H1 (cell line): Measurements from ENCODE around the gene SYNJ1. TPM values are rescaled to one million over a fixed set of nuclear protein-coding genes. Genes with fewer than 3 reads are reported as not detected.

Experiments used
- CTCF ChIA-PET: fragments of 300-600 bp; sonication (Branson Sonifier 250); formaldehyde crosslinking; loops from one replicate; lab custom pipeline; 2021; ENCODE audit not compliant: partially characterized antibody; lab: Charles Lee
- POLR2A ChIA-PET: fragments of 300-600 bp; sonication (Branson Sonifier 250); formaldehyde crosslinking; loops from one replicate; lab custom pipeline; 2021; ENCODE audit warnings: inconsistent platforms; ENCODE audit not compliant: partially characterized antibody; lab: Charles Lee
- DNase-seq, 2 experiments: peaks; one replicate each; pipeline versions ENCODE4 v3.0.0 to v3.0.0-alpha.2; 2010 to 2022; ENCODE audit warnings: low spot score in 2 of 2, low read depth in 1 of 2, mixed read lengths in 1 of 2
- FAIRE-seq: peaks from 2 replicates; lab custom pipeline; 2011; peaks lifted over from hg19 to GRCh38; lab: Jason Lieb, UNC
- H2AFZ ChIP-seq: 2 replicates; pipeline ENCODE4 v1.8.1; 2012; ENCODE audit warnings: low read length, inconsistent platforms
- H2AK5ac ChIP-seq: 2 replicates; pipeline ENCODE4 v1.6.1; 2013; ENCODE audit warnings: low read depth, low read length
- H2BK120ac ChIP-seq: replicated peaks from 2 replicates; pipeline ENCODE3; 2013; ENCODE audit warnings: low read depth, low read length, inconsistent platforms
- H2BK12ac ChIP-seq: 2 replicates; pipeline ENCODE4 v1.6.1; 2013; ENCODE audit warnings: low read depth, low read length
- H2BK15ac ChIP-seq: 2 replicates; pipeline ENCODE4 v1.6.1; 2013; ENCODE audit warnings: low read length
- H2BK20ac ChIP-seq: 2 replicates; pipeline ENCODE4 v1.6.1; 2013; ENCODE audit warnings: low read length
- H2BK5ac ChIP-seq: 2 replicates; pipeline ENCODE4 v1.6.1; 2013; ENCODE audit warnings: low read depth, low read length
- H3K14ac ChIP-seq: 2 replicates; pipeline ENCODE4 v1.6.1; 2013; ENCODE audit warnings: inconsistent platforms; ENCODE audit not compliant: insufficient read length
- H3K18ac ChIP-seq: 2 replicates; pipeline ENCODE4 v1.6.1; 2013; ENCODE audit warnings: low read length; ENCODE audit errors: extremely low read depth
- H3K23ac ChIP-seq: 2 replicates; pipeline ENCODE4 v1.6.1; 2013; ENCODE audit warnings: inconsistent platforms; ENCODE audit not compliant: insufficient read length
- H3K23me2 ChIP-seq: 2 replicates; pipeline ENCODE4 v1.6.1; 2013; ENCODE audit warnings: low read depth, low read length
- H3K27ac ChIP-seq: 2 replicates; pipeline ENCODE4 v1.6.1; 2011; ENCODE audit warnings: low read depth, low read length, inconsistent platforms
- H3K27me3 ChIP-seq, 4 experiments: replicated peaks in 1 of 4; 1 replicate in 1 of 4; 2 replicates in 3 of 4; pipeline versions ENCODE4 v1.6.1 to v1.8.1; 2011 to 2013; ENCODE audit warnings: low read length in 3 of 4, mild to moderate bottlenecking in 3 of 4, inconsistent platforms in 2 of 4, mixed read lengths in 2 of 4, moderate library complexity in 1 of 4; ENCODE audit not compliant: control insufficient read depth in 3 of 4, insufficient read depth in 3 of 4; ENCODE audit errors: extremely low read depth in 1 of 4
- H3K36me3 ChIP-seq, 4 experiments: 2 replicates each; pipeline versions ENCODE4 v1.6.1 to v1.8.1; 2011 to 2013; ENCODE audit warnings: mild to moderate bottlenecking in 4 of 4, low read length in 3 of 4, moderate library complexity in 2 of 4, control low read depth in 1 of 4, inconsistent platforms in 1 of 4; ENCODE audit not compliant: insufficient read depth in 4 of 4, control insufficient read depth in 2 of 4
- H3K4ac ChIP-seq: replicated peaks from 2 replicates; pipeline ENCODE3; 2013; ENCODE audit warnings: low read length, low read depth, mixed read lengths, inconsistent platforms; ENCODE audit not compliant: insufficient read length
- H3K4me1 ChIP-seq, 4 experiments: replicated peaks in 1 of 4; 1 replicate in 1 of 4; 2 replicates in 3 of 4; pipeline versions ENCODE4 v1.6.1 to v1.8.1; 2011 to 2013; ENCODE audit warnings: low read length in 3 of 4, inconsistent platforms in 2 of 4, mixed read lengths in 1 of 4; ENCODE audit not compliant: insufficient read depth in 4 of 4, control insufficient read depth in 3 of 4
- H3K4me2 ChIP-seq, 2 experiments: 2 replicates each; pipeline versions ENCODE4 v1.6.1 to v1.8.1; 2011 to 2013; ENCODE audit warnings: low read depth in 2 of 2, low read length in 2 of 2, control low read depth in 1 of 2, inconsistent platforms in 1 of 2, mild to moderate bottlenecking in 1 of 2; ENCODE audit not compliant: insufficient read depth in 1 of 2
- H3K4me3 ChIP-seq, 4 experiments: fragments of 200-600, 300-600 bp in 1 of 4; sonication (generic), shearing (Covaris generic), sonication (Bioruptor Twin) in 1 of 4; 2 replicates each; pipeline versions ENCODE4 v1.5.1 to v1.8.1; 2011 to 2016; ENCODE audit warnings: low read length in 4 of 4, low read depth in 3 of 4, control low read depth in 2 of 4, inconsistent platforms in 2 of 4, mild to moderate bottlenecking in 2 of 4, mixed read lengths in 1 of 4, moderate library complexity in 1 of 4; ENCODE audit not compliant: insufficient read depth in 2 of 4; ENCODE audit errors: extremely low read depth in 1 of 4
- H3K56ac ChIP-seq: replicated peaks from 2 replicates; pipeline ENCODE3; 2013; ENCODE audit warnings: low read depth, mild to moderate bottlenecking, mixed read lengths, low read length, inconsistent platforms; ENCODE audit not compliant: insufficient read length
- H3K79me1 ChIP-seq: 2 replicates; pipeline ENCODE4 v1.6.1; 2013; ENCODE audit warnings: low read depth, low read length, control low read depth
- H3K79me2 ChIP-seq, 2 experiments: 2 replicates each; pipeline versions ENCODE4 v1.6.1 to v1.8.1; 2012 to 2013; ENCODE audit warnings: low read length in 2 of 2, mild to moderate bottlenecking in 2 of 2, inconsistent platforms in 1 of 2; ENCODE audit not compliant: insufficient read depth in 2 of 2, control insufficient read depth in 1 of 2
- H3K9ac ChIP-seq, 4 experiments: replicated peaks in 1 of 4; 1 replicate in 1 of 4; 2 replicates in 3 of 4; pipeline versions ENCODE4 v1.6.1 to v1.8.1; 2011 to 2013; ENCODE audit warnings: low read depth in 3 of 4, low read length in 3 of 4, control low read depth in 2 of 4, mild to moderate bottlenecking in 2 of 4, moderate library complexity in 2 of 4, inconsistent platforms in 1 of 4; ENCODE audit errors: extremely low read depth in 1 of 4
- H3K9me3 ChIP-seq, 2 experiments: 2 replicates each; pipeline versions ENCODE4 v1.6.1 to v1.8.1; 2012 to 2013; ENCODE audit warnings: mild to moderate bottlenecking in 2 of 2, moderate library complexity in 2 of 2, control low read depth in 1 of 2, inconsistent platforms in 1 of 2, low read depth in 1 of 2, low read length in 1 of 2, mixed read lengths in 1 of 2; ENCODE audit not compliant: insufficient read depth in 2 of 2
- H4K20me1 ChIP-seq, 2 experiments: replicated peaks in 1 of 2; 2 replicates each; pipeline versions ENCODE3 to v1.8.1; 2011 to 2013; ENCODE audit warnings: inconsistent platforms in 2 of 2, low read length in 2 of 2, mild to moderate bottlenecking in 1 of 2; ENCODE audit not compliant: insufficient read depth in 2 of 2, control insufficient read depth in 1 of 2
- H4K5ac ChIP-seq: 2 replicates; pipeline ENCODE4 v1.6.1; 2013; ENCODE audit warnings: low read length, low read depth, mixed read lengths, inconsistent platforms; ENCODE audit not compliant: insufficient read length
- H4K8ac ChIP-seq: 2 replicates; pipeline ENCODE4 v1.8.0; 2013; ENCODE audit warnings: mild to moderate bottlenecking, moderate library complexity, low read length, inconsistent platforms; ENCODE audit not compliant: insufficient read depth; ENCODE audit errors: extremely low read depth
- H4K91ac ChIP-seq: replicated peaks from 2 replicates; pipeline ENCODE3; 2013; ENCODE audit warnings: low read length, mixed read lengths, inconsistent platforms; ENCODE audit not compliant: insufficient read length
- BCL11A ChIP-seq, 2 experiments: IDR thresholded peaks; one replicate each; pipeline ENCODE4 v1.6.1; 2011; ENCODE audit warnings: low read depth in 2 of 2, low read length in 2 of 2, mild to moderate bottlenecking in 2 of 2
- BRCA1 ChIP-seq: IDR thresholded peaks from 2 replicates; pipeline ENCODE4 v1.6.1; 2012; ENCODE audit warnings: low read depth, low read length, improper control_type of control experiment
- CBX5 ChIP-seq: fragments of 300-800, 300-1000 bp; sonication (generic); IDR thresholded peaks from 2 replicates; pipeline ENCODE4 v1.7.1; 2016; ENCODE audit warnings: antibody characterized with exemption, low read length, low read depth
- CHD2 ChIP-seq: IDR thresholded peaks from 2 replicates; pipeline ENCODE4 v1.6.1; 2012; ENCODE audit warnings: low read length, improper control_type of control experiment
- GABPA ChIP-seq: IDR thresholded peaks from 2 replicates; pipeline ENCODE4 v1.6.1; 2011; ENCODE audit warnings: mild to moderate bottlenecking, low read length, moderate library complexity, borderline replicate concordance; ENCODE audit not compliant: insufficient read depth
- GTF2F1 ChIP-seq: IDR thresholded peaks from 2 replicates; pipeline ENCODE4 v1.6.1; 2012; ENCODE audit warnings: low read depth, low read length, improper control_type of control experiment, borderline replicate concordance
- JUND ChIP-seq: IDR thresholded peaks from 2 replicates; pipeline ENCODE4 v1.6.1; 2011; ENCODE audit warnings: mild to moderate bottlenecking, improper control_type of control experiment, low read length
- KDM1A ChIP-seq: fragments of 200-600, 300-600 bp; sonication (generic); IDR thresholded peaks from 2 replicates; pipeline ENCODE4 v1.7.1; 2016; ENCODE audit warnings: mild to moderate bottlenecking, low read length, borderline replicate concordance
- KDM4A ChIP-seq: IDR thresholded peaks from one replicate; pipeline ENCODE4 v1.7.1; 2012; ENCODE audit warnings: low read depth, mild to moderate bottlenecking, moderate library complexity, low read length, inconsistent platforms; ENCODE audit not compliant: severe bottlenecking
- NANOG ChIP-seq: IDR thresholded peaks from 2 replicates; pipeline ENCODE4 v1.6.1; 2011; ENCODE audit warnings: low read length, low read depth, mild to moderate bottlenecking, inconsistent platforms; ENCODE audit not compliant: insufficient read depth, poor library complexity, severe bottlenecking
- NRF1 ChIP-seq: IDR thresholded peaks from 2 replicates; pipeline ENCODE4 v1.6.1; 2011; ENCODE audit warnings: mild to moderate bottlenecking, low read depth, low read length, improper control_type of control experiment
- SIN3A ChIP-seq, 2 experiments: IDR thresholded peaks in 1 of 2; conservative IDR thresholded peaks in 1 of 2; 2 replicates each; pipeline ENCODE4 v1.6.1; 2011 to 2012; ENCODE audit warnings: low read length in 2 of 2, improper control_type of control experiment in 1 of 2, low read depth in 1 of 2, mild to moderate bottlenecking in 1 of 2
- SIRT6 ChIP-seq: IDR thresholded peaks from one replicate; pipeline ENCODE4 v1.7.1; 2012; ENCODE audit warnings: low read length, inconsistent platforms
- WGBS, 2 experiments: shearing (Covaris generic) in 1 of 2; methylation state at CpG; one replicate each; pipeline versions ENCODE4 v1.1.6 to v1.1.7; 2013 to 2015; ENCODE audit warnings: low lambda C conversion rate in 2 of 2, mixed read lengths in 2 of 2, inconsistent platforms in 1 of 2, low coverage in 1 of 2, missing lambda C conversion rate in 1 of 2; ENCODE audit not compliant: insufficient replicate concordance in 2 of 2, insufficient coverage in 1 of 2, insufficient read length in 1 of 2; ENCODE audit errors: extremely low coverage in 1 of 2, missing lambda C conversion rate in 1 of 2; 5-methylcytosine and 5-hydroxymethylcytosine counted together
- polyA plus RNA-seq, 7 experiments: library from polyadenylated mRNA; depleted of rRNA in 3 of 7; stranded (reverse) in 5 of 7; unstranded in 2 of 7; fragments of >200 nt in 5 of 7; fragments of 200-250 nt in 2 of 7; gene quantifications; 1 replicate in 5 of 7; 2 replicates in 1 of 7; 4 replicates in 1 of 7; pipeline versions ENCODE4 v1.2.1 to v1.2.3, GENCODE V29; 2011 to 2013; ENCODE audit warnings: missing spikeins in 2 of 7, mixed read lengths in 2 of 7
- total RNA-seq: library from RNA; stranded (reverse); fragmentation: NEBNext Ultra II Directional; extraction: Animal tissue kit (Norgen Biotek cat#: 25700); gene quantifications from 2 replicates; pipeline ENCODE4 v1.2.1, GENCODE V29; 2021

SYNJ1 gene
- total and polyA plus RNA-seq, 2 of the 8 experiments (the other 6 are each of a cell fraction or from before 2014, with no cell fraction given), result 1.3 to 4.3 TPM

DNA sequence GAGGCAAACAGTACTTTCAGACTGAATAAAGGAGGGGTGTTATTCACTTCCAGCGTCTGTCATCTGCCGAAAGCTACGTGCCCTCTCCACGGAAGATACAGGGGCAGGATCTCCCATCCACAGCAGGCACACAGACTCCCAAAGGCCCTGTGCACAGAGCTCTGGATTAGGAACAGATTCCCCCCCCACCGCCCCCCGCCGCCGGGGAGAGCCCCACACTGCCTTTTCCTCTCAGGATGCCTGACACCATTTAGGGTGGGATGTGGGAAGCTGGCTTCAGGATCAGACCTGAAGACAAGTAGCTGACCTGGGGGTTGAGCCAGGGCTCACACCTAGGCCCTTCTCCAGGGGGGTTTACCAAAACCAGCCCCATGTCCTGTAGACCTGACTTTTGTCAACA lies 134.1 kb downstream of the SYNJ1 start:
- Histone ChIP-seq H3K4me2 (no peak overlapping the region), H3K36me3 (peaks cover 0 to 6% (median 2%) of the 10 kb centered on the region in 4 experiments; a peak in 2 of 8 replicates), H2BK5ac (no peak overlapping the region), H2AFZ (no peak overlapping the region), H4K91ac (no peak overlapping the region), H3K14ac (no peak overlapping the region), H2BK120ac (no peak overlapping the region), H2BK20ac (no peak overlapping the region), H3K18ac (no peak overlapping the region), H4K20me1 (no peaks in the 10 kb centered on the region), H3K27me3 (no peaks in the 10 kb centered on the region), H3K23ac (no peak overlapping the region), H3K4ac (no peak overlapping the region), H2BK12ac (no peak overlapping the region), H3K27ac (no peak overlapping the region), H3K4me1 (0 out of 7 replicates have a peak, but pooled peaks cover 0 to 2% (median 0%) of the 10 kb centered on the region in 4 experiments), H2AK5ac (no peak overlapping the region), H2BK15ac (no peak overlapping the region), H3K4me3 (no peak overlapping the region), H3K9me3 (no peaks in the 10 kb centered on the region), H3K79me1 (no peaks in the 10 kb centered on the region), H3K56ac (no peak overlapping the region), H3K23me2 (no peaks in the 10 kb centered on the region), H3K9ac (no peak overlapping the region), H4K5ac (no peak overlapping the region), H4K8ac (no peak overlapping the region; the same call in 1 of the 2 replicates), H3K79me2 (no peaks in the 10 kb centered on the region)
- no peak for TF ChIP-seq NANOG
- no peak for TF ChIP-seq BCL11A (IDR thresholded peaks at IDR 0.05; ENCODE audit: low read depth in 2 of 2, low read length in 2 of 2)
- no peak for TF ChIP-seq KDM4A
- no peak for TF ChIP-seq GABPA
- no peak for TF ChIP-seq NRF1
- TF ChIP-seq CHD2, result no peak
- TF ChIP-seq JUND, result no peak
- TF ChIP-seq GTF2F1, result no peak
- TF ChIP-seq BRCA1, result no peak
- TF ChIP-seq SIRT6, result no peak
- no peak for TF ChIP-seq SIN3A (conservative IDR thresholded peaks at IDR 0.05 in 1 of 2, IDR thresholded peaks at IDR 0.05 in 1 of 2; ENCODE audit: low read depth in 1 of 2, low read length in 2 of 2)
- TF ChIP-seq KDM1A, result no peak
- TF ChIP-seq CBX5, result no peak
- FAIRE-seq (no peak), DNase-seq (no peak)
- WGBS, 2 experiments, result 86% methylated on average over 8 of the region's 8 CpGs; no CpG with 5 or more reads in 1 of the 2 experiments
- ChIA-PET POLR2A (no interaction called here), CTCF (interaction anchor here (0.8 to 4.4 kb wide), 5 partner anchors 8 to 190 kb away, joined by 3 to 24 read pairs (median 4); no protein-coding TSS in a partner anchor)
